H1 (cell line): Measurements from ENCODE around the gene CREB3L4. TPM values are rescaled to one million over a fixed set of nuclear protein-coding genes. Genes with fewer than 3 reads are reported as not detected.

ENCODE experiments used
- CTCF ChIA-PET: fragments of 300-600 bp; sonication (Branson Sonifier 250); formaldehyde crosslinking; loops from one replicate; lab custom pipeline; 2021; ENCODE audit not compliant: partially characterized antibody; lab: Charles Lee
- POLR2A ChIA-PET: fragments of 300-600 bp; sonication (Branson Sonifier 250); formaldehyde crosslinking; loops from one replicate; lab custom pipeline; 2021; ENCODE audit warnings: inconsistent platforms; ENCODE audit not compliant: partially characterized antibody; lab: Charles Lee
- DNase-seq, 2 experiments: peaks; one replicate each; pipeline versions ENCODE4 v3.0.0 to v3.0.0-alpha.2; 2010 to 2022; ENCODE audit warnings: low spot score in 2 of 2, low read depth in 1 of 2, mixed read lengths in 1 of 2
- FAIRE-seq: peaks from 2 replicates; lab custom pipeline; 2011; peaks lifted over from hg19 to GRCh38; lab: Jason Lieb, UNC
- H2AFZ ChIP-seq: 2 replicates; pipeline ENCODE4 v1.8.1; 2012; ENCODE audit warnings: low read length, inconsistent platforms
- H2AK5ac ChIP-seq: 2 replicates; pipeline ENCODE4 v1.6.1; 2013; ENCODE audit warnings: low read depth, low read length
- H2BK120ac ChIP-seq: replicated peaks from 2 replicates; pipeline ENCODE3; 2013; ENCODE audit warnings: low read depth, low read length, inconsistent platforms
- H2BK12ac ChIP-seq: 2 replicates; pipeline ENCODE4 v1.6.1; 2013; ENCODE audit warnings: low read depth, low read length
- H2BK15ac ChIP-seq: 2 replicates; pipeline ENCODE4 v1.6.1; 2013; ENCODE audit warnings: low read length
- H2BK20ac ChIP-seq: 2 replicates; pipeline ENCODE4 v1.6.1; 2013; ENCODE audit warnings: low read length
- H2BK5ac ChIP-seq: 2 replicates; pipeline ENCODE4 v1.6.1; 2013; ENCODE audit warnings: low read depth, low read length
- H3K14ac ChIP-seq: 2 replicates; pipeline ENCODE4 v1.6.1; 2013; ENCODE audit warnings: inconsistent platforms; ENCODE audit not compliant: insufficient read length
- H3K18ac ChIP-seq: 2 replicates; pipeline ENCODE4 v1.6.1; 2013; ENCODE audit warnings: low read length; ENCODE audit errors: extremely low read depth
- H3K23ac ChIP-seq: 2 replicates; pipeline ENCODE4 v1.6.1; 2013; ENCODE audit warnings: inconsistent platforms; ENCODE audit not compliant: insufficient read length
- H3K23me2 ChIP-seq: 2 replicates; pipeline ENCODE4 v1.6.1; 2013; ENCODE audit warnings: low read depth, low read length
- H3K27ac ChIP-seq: 2 replicates; pipeline ENCODE4 v1.6.1; 2011; ENCODE audit warnings: low read depth, low read length, inconsistent platforms
- H3K27me3 ChIP-seq, 4 experiments: replicated peaks in 1 of 4; 1 replicate in 1 of 4; 2 replicates in 3 of 4; pipeline versions ENCODE4 v1.6.1 to v1.8.1; 2011 to 2013; ENCODE audit warnings: low read length in 3 of 4, mild to moderate bottlenecking in 3 of 4, inconsistent platforms in 2 of 4, mixed read lengths in 2 of 4, moderate library complexity in 1 of 4; ENCODE audit not compliant: control insufficient read depth in 3 of 4, insufficient read depth in 3 of 4; ENCODE audit errors: extremely low read depth in 1 of 4
- H3K36me3 ChIP-seq, 4 experiments: 2 replicates each; pipeline versions ENCODE4 v1.6.1 to v1.8.1; 2011 to 2013; ENCODE audit warnings: mild to moderate bottlenecking in 4 of 4, low read length in 3 of 4, moderate library complexity in 2 of 4, control low read depth in 1 of 4, inconsistent platforms in 1 of 4; ENCODE audit not compliant: insufficient read depth in 4 of 4, control insufficient read depth in 2 of 4
- H3K4ac ChIP-seq: replicated peaks from 2 replicates; pipeline ENCODE3; 2013; ENCODE audit warnings: low read length, low read depth, mixed read lengths, inconsistent platforms; ENCODE audit not compliant: insufficient read length
- H3K4me1 ChIP-seq, 4 experiments: replicated peaks in 1 of 4; 1 replicate in 1 of 4; 2 replicates in 3 of 4; pipeline versions ENCODE4 v1.6.1 to v1.8.1; 2011 to 2013; ENCODE audit warnings: low read length in 3 of 4, inconsistent platforms in 2 of 4, mixed read lengths in 1 of 4; ENCODE audit not compliant: insufficient read depth in 4 of 4, control insufficient read depth in 3 of 4
- H3K4me2 ChIP-seq, 2 experiments: 2 replicates each; pipeline versions ENCODE4 v1.6.1 to v1.8.1; 2011 to 2013; ENCODE audit warnings: low read depth in 2 of 2, low read length in 2 of 2, control low read depth in 1 of 2, inconsistent platforms in 1 of 2, mild to moderate bottlenecking in 1 of 2; ENCODE audit not compliant: insufficient read depth in 1 of 2
- H3K4me3 ChIP-seq, 4 experiments: fragments of 200-600, 300-600 bp in 1 of 4; sonication (generic), shearing (Covaris generic), sonication (Bioruptor Twin) in 1 of 4; 2 replicates each; pipeline versions ENCODE4 v1.5.1 to v1.8.1; 2011 to 2016; ENCODE audit warnings: low read length in 4 of 4, low read depth in 3 of 4, control low read depth in 2 of 4, inconsistent platforms in 2 of 4, mild to moderate bottlenecking in 2 of 4, mixed read lengths in 1 of 4, moderate library complexity in 1 of 4; ENCODE audit not compliant: insufficient read depth in 2 of 4; ENCODE audit errors: extremely low read depth in 1 of 4
- H3K56ac ChIP-seq: replicated peaks from 2 replicates; pipeline ENCODE3; 2013; ENCODE audit warnings: low read depth, mild to moderate bottlenecking, mixed read lengths, low read length, inconsistent platforms; ENCODE audit not compliant: insufficient read length
- H3K79me1 ChIP-seq: 2 replicates; pipeline ENCODE4 v1.6.1; 2013; ENCODE audit warnings: low read depth, low read length, control low read depth
- H3K79me2 ChIP-seq, 2 experiments: 2 replicates each; pipeline versions ENCODE4 v1.6.1 to v1.8.1; 2012 to 2013; ENCODE audit warnings: low read length in 2 of 2, mild to moderate bottlenecking in 2 of 2, inconsistent platforms in 1 of 2; ENCODE audit not compliant: insufficient read depth in 2 of 2, control insufficient read depth in 1 of 2
- H3K9ac ChIP-seq, 4 experiments: replicated peaks in 1 of 4; 1 replicate in 1 of 4; 2 replicates in 3 of 4; pipeline versions ENCODE4 v1.6.1 to v1.8.1; 2011 to 2013; ENCODE audit warnings: low read depth in 3 of 4, low read length in 3 of 4, control low read depth in 2 of 4, mild to moderate bottlenecking in 2 of 4, moderate library complexity in 2 of 4, inconsistent platforms in 1 of 4; ENCODE audit errors: extremely low read depth in 1 of 4
- H3K9me3 ChIP-seq, 2 experiments: 2 replicates each; pipeline versions ENCODE4 v1.6.1 to v1.8.1; 2012 to 2013; ENCODE audit warnings: mild to moderate bottlenecking in 2 of 2, moderate library complexity in 2 of 2, control low read depth in 1 of 2, inconsistent platforms in 1 of 2, low read depth in 1 of 2, low read length in 1 of 2, mixed read lengths in 1 of 2; ENCODE audit not compliant: insufficient read depth in 2 of 2
- H4K20me1 ChIP-seq, 2 experiments: replicated peaks in 1 of 2; 2 replicates each; pipeline versions ENCODE3 to v1.8.1; 2011 to 2013; ENCODE audit warnings: inconsistent platforms in 2 of 2, low read length in 2 of 2, mild to moderate bottlenecking in 1 of 2; ENCODE audit not compliant: insufficient read depth in 2 of 2, control insufficient read depth in 1 of 2
- H4K5ac ChIP-seq: 2 replicates; pipeline ENCODE4 v1.6.1; 2013; ENCODE audit warnings: low read length, low read depth, mixed read lengths, inconsistent platforms; ENCODE audit not compliant: insufficient read length
- H4K8ac ChIP-seq: 2 replicates; pipeline ENCODE4 v1.8.0; 2013; ENCODE audit warnings: mild to moderate bottlenecking, moderate library complexity, low read length, inconsistent platforms; ENCODE audit not compliant: insufficient read depth; ENCODE audit errors: extremely low read depth
- H4K91ac ChIP-seq: replicated peaks from 2 replicates; pipeline ENCODE3; 2013; ENCODE audit warnings: low read length, mixed read lengths, inconsistent platforms; ENCODE audit not compliant: insufficient read length
- CBX8 ChIP-seq: fragments of 300-800, 300-1000 bp; sonication (generic); IDR thresholded peaks from 2 replicates; pipeline ENCODE4 v1.7.1; 2016; ENCODE audit warnings: low read depth, low read length, borderline replicate concordance
- CEBPB ChIP-seq: IDR thresholded peaks from 2 replicates; pipeline ENCODE4 v1.6.1; 2012; ENCODE audit warnings: low read depth, low read length
- CTBP2 ChIP-seq: IDR thresholded peaks from 2 replicates; pipeline ENCODE4 v1.7.0; 2011; ENCODE audit warnings: borderline replicate concordance, mild to moderate bottlenecking, moderate library complexity, mixed read lengths, low read length; ENCODE audit not compliant: insufficient read depth, insufficient read length
- EZH2 ChIP-seq: fragments of 200-600 bp; sonication (generic); IDR thresholded peaks from 2 replicates; pipeline ENCODE4 v1.7.1; 2012; ENCODE audit warnings: low read depth, mild to moderate bottlenecking, moderate library complexity, low read length, inconsistent platforms; ENCODE audit not compliant: severe bottlenecking
- FOSL1 ChIP-seq: IDR thresholded peaks from 2 replicates; pipeline ENCODE4 v1.6.1; 2011; ENCODE audit warnings: mild to moderate bottlenecking, low read depth, low read length, moderate library complexity; ENCODE audit not compliant: insufficient read depth
- GABPA ChIP-seq: IDR thresholded peaks from 2 replicates; pipeline ENCODE4 v1.6.1; 2011; ENCODE audit warnings: mild to moderate bottlenecking, low read length, moderate library complexity, borderline replicate concordance; ENCODE audit not compliant: insufficient read depth
- PHF8 ChIP-seq: fragments of 200-600 bp; sonication (generic); conservative IDR thresholded peaks from 2 replicates; pipeline ENCODE4 v1.7.1; 2012; ENCODE audit warnings: low read depth, mild to moderate bottlenecking, inconsistent platforms, low read length, moderate library complexity
- RBBP5 ChIP-seq: IDR thresholded peaks from 2 replicates; pipeline ENCODE4 v1.7.1; 2012; ENCODE audit warnings: low read depth, mild to moderate bottlenecking, inconsistent platforms, low read length, moderate library complexity, borderline replicate concordance
- TAF1 ChIP-seq: IDR thresholded peaks from 2 replicates; pipeline ENCODE4 v1.6.1; 2011; ENCODE audit warnings: mild to moderate bottlenecking, low read depth, low read length
- WGBS, 2 experiments: shearing (Covaris generic) in 1 of 2; methylation state at CpG; one replicate each; pipeline versions ENCODE4 v1.1.6 to v1.1.7; 2013 to 2015; ENCODE audit warnings: low lambda C conversion rate in 2 of 2, mixed read lengths in 2 of 2, inconsistent platforms in 1 of 2, low coverage in 1 of 2, missing lambda C conversion rate in 1 of 2; ENCODE audit not compliant: insufficient replicate concordance in 2 of 2, insufficient coverage in 1 of 2, insufficient read length in 1 of 2; ENCODE audit errors: extremely low coverage in 1 of 2, missing lambda C conversion rate in 1 of 2; 5-methylcytosine and 5-hydroxymethylcytosine counted together
- polyA plus RNA-seq, 7 experiments: library from polyadenylated mRNA; depleted of rRNA in 3 of 7; stranded (reverse) in 5 of 7; unstranded in 2 of 7; fragments of >200 nt in 5 of 7; fragments of 200-250 nt in 2 of 7; gene quantifications; 1 replicate in 5 of 7; 2 replicates in 1 of 7; 4 replicates in 1 of 7; pipeline versions ENCODE4 v1.2.1 to v1.2.3, GENCODE V29; 2011 to 2013; ENCODE audit warnings: missing spikeins in 2 of 7, mixed read lengths in 2 of 7
- total RNA-seq: library from RNA; stranded (reverse); fragmentation: NEBNext Ultra II Directional; extraction: Animal tissue kit (Norgen Biotek cat#: 25700); gene quantifications from 2 replicates; pipeline ENCODE4 v1.2.1, GENCODE V29; 2021
- TF ChIP-seq, protein P1 (sequence below): IDR thresholded peaks from 2 replicates; pipeline ENCODE4 v1.6.1; 2012; ENCODE audit warnings: inconsistent platforms

CREB3L4 gene
- total and polyA plus RNA-seq, 2 of the 8 experiments (the other 6 are each of a cell fraction or from before 2014, with no cell fraction given), result 34.4 to 54.0 TPM

GRCh38 chr1:153985341-153985912 lies 17.7 kb downstream of the CREB3L4 start:
- peak overlapping the region; percentile 39 for H3K18ac ChIP-seq
- peak overlapping the region; percentile 38 for H4K91ac ChIP-seq
- no peaks in the 10 kb centered on the region for H3K27me3 ChIP-seq
- no peak overlapping the region for H2BK20ac ChIP-seq
- peak overlapping the region; percentile 80 for H3K4ac ChIP-seq
- peak in 1 of 2 experiments; percentile 57 for DNase-seq
- H3K56ac ChIP-seq, result peak overlapping the region; percentile 70
- peaks cover 0 to 10% (median 9%) of the 10 kb centered on the region in 4 experiments; a peak in 5 of 7 replicates for H3K4me1 ChIP-seq
- peak overlapping the region; percentile 61 to 90 (median 80) for H3K9ac ChIP-seq
- H3K9me3 ChIP-seq, result no peaks in the 10 kb centered on the region
- ChIA-PET POLR2A (interaction anchor here (1.0 to 13.2 kb wide), 15 partner anchors 9 to 210 kb away, joined by 3 to 454 read pairs (median 4); partner anchors contain the start of genes CREB3L4, CRTC2, DENND4B and JTB), CTCF (interaction anchor here (1.0 to 3.9 kb wide), 13 partner anchors 7 to 214 kb away, joined by 3 to 31 read pairs (median 10); partner anchors contain the start of genes CREB3L4, DENND4B, GATAD2B and JTB)
- H2BK12ac ChIP-seq, result 0 out of 2 replicates have a peak overlapping the region, but pooled peaks have one; percentile 5
- peak overlapping the region; percentile 74 for H3K27ac ChIP-seq
- H4K20me1 ChIP-seq, result peaks cover 0 to 4% of the 10 kb centered on the region in 2 experiments
- H3K23me2 ChIP-seq, result peaks cover 10% of the 10 kb centered on the region
- H3K23ac ChIP-seq, result no peak overlapping the region
- H3K79me2 ChIP-seq, result peaks cover 0 to 19% of the 10 kb centered on the region in 2 experiments; a peak in 2 of 4 replicates
- peaks cover 5 to 32% (median 25%) of the 10 kb centered on the region in 4 experiments; a peak in 7 of 8 replicates for H3K36me3 ChIP-seq
- FAIRE-seq, result no peak
- no peak overlapping the region for H3K14ac ChIP-seq
- H2AFZ ChIP-seq, result no peak overlapping the region
- 0 out of 2 replicates have a peak, but pooled peaks cover 3% of the 10 kb centered on the region for H3K79me1 ChIP-seq
- peak overlapping the region; percentile 96 to 100 for H3K4me2 ChIP-seq
- WGBS, 2 experiments, result 5% methylated on average over 7 of the region's 7 CpGs; no CpG with 5 or more reads in 1 of the 2 experiments
- no peak overlapping the region for H4K8ac ChIP-seq
- peak overlapping the region; percentile 60 for H2BK5ac ChIP-seq
- peak overlapping the region; percentile 83 to 93 (median 90) for H3K4me3 ChIP-seq
- peak overlapping the region; percentile 74 for H4K5ac ChIP-seq
- no peak overlapping the region for H2AK5ac ChIP-seq
- H2BK120ac ChIP-seq, result no peak overlapping the region
- no peak overlapping the region; the same call in 1 of the 2 replicates for H2BK15ac ChIP-seq
- TF ChIP-seq RBBP5 (no peak), CBX8 (no peak), GABPA (no peak), PHF8 (no peak; the same call in 1 of the 2 replicates), CTBP2 (no peak), CEBPB (no peak), TAF1 (peak; percentile 72), EZH2 (no peak), FOSL1 (no peak)
- TF ChIP-seq, protein P1, sequence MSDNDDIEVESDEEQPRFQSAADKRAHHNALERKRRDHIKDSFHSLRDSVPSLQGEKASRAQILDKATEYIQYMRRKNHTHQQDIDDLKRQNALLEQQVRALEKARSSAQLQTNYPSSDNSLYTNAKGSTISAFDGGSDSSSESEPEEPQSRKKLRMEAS, result 0 out of 2 replicates have a peak, but pooled peaks have one; percentile 13
